Glomerular visceral epithelial cell (primary cell): ENCODE measurements around the gene ADRA2A.

Source experiments
- DNase-seq: peaks from one replicate; pipeline ENCODE4 v3.0.0-alpha.2; 2016; ENCODE audit errors: extremely low spot score

ADRA2A gene

DNA sequence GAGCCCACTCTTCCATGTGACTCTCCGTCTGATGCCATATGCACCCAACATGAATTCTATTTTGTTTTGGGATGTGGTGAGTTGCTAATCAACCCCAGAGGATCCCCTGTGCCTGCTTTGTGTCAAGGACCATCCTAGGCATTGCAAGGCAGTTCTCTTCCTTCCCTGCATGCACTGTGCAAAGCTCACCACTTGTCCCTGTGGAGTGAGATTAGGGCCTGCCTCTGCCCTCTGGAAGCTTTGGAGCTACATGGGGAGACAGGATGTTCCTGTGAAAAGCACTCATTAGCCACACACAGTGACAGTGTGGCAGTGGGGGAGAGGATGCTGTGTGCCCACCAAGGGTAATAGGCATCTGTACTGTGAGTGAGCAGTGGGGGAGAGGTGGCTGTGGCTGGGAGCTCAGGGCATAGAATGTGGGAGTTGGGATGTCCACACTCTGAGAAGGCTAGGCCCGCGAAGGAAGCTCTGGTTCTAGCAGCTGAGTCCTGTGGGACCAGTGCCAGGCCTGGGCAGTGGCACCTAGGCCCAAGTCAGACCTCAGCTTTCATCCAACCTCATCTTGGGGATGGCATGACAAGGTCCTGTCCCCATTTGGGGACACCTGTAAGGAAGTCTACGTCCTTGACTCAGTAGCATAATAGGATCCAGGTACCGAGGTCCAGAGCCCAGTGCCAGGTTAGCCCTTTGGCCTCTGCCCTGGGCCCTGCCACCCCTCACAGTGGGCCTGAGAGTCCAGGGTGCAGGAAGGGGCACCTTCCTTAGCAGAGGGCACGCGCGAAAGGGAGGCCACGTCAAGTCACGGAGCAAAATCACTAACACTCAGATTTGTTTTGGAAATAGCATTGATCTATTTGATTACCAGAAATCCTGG is 6.6 kb downstream of the ADRA2A start:
- DNase-seq, result no peak

GRCh38 chr10:111084366-111085255 is 7.8 kb downstream of the ADRA2A start:
- DNase-seq, result no peak

DNA sequence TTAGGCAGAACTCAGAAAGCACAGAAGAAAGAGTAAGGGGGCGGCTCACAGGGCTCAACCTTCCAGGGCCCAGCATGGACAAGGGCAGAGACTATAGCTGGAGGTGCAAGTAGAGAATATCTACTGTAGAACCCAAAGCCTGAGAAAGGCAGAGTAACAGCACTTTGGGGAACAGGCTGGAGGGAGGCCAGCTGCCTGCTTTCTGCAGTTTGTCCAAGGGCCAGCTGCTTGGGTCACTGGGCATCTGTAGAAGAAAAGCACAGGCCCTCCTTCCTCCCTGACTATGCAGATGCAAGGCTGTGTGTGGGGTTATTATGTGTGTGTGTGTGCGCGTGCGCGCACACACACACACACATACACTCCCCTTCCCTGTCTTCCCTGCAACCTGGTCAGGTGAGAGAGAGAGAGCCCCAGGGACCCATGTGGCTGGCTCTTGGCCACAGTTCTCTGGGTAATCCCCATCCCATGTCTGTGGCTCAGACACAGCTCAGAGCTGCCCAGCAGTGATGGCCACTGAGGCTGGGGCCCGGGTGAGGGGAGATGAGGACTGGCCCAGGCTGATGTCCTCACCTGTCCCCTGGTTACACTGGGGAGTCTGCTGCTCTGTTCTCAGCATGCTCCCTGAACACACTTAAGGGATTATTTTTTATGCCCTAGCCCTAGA is 9.0 kb downstream of the ADRA2A start:
- no peak for DNase-seq

DNA sequence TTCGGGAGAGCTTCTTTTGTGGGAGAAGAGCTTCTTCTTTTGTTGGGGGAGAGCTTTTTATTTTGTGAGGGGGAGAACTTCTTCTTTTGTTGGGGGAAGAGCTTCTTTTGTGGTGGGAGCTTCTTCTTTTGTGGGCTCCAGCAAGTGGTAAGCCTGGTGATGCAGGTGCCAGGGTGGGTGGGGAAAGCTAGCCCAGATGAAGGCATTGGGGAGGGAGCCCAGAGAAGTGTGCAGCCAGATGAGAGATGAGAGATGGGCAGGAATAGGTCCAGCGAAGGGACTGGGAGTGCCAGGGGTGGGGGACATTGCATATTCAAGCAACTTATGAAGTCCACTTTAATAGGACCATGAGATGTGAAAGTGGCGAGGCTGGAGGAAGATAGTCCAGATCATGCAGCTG is 9.7 kb downstream of the ADRA2A start:
- DNase-seq, result no peak

GRCh38 chr10:111087331-111087756 is 10.5 kb downstream of the ADRA2A start:
- no peak for DNase-seq

GRCh38 chr10:111087968-111088505 is 11.2 kb downstream of the ADRA2A start:
- DNase-seq, result no peak

DNA sequence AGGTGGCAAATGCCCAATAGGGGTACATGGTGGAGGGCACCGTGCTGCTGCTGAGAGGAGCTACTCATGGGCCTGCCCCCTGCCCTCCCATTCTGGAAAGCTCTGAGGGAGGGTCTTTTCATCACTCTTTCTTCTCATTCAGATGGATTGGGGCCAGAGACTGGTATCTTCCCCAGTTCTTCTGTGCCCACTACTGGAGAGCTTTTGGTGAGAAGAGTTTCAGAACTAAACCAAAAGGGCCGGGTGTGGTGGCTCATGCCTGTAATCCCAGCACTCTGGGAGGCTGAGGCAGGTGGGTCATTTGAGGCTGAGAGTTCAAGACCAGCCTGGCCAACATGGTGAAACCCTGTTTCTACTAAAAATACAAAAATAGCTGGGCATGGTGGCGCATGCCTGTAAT is 12.5 kb downstream of the ADRA2A start:
- DNase-seq, result no peak

GRCh38 chr10:111091833-111092232 is 15.0 kb downstream of the ADRA2A start:
- no peak for DNase-seq

DNA sequence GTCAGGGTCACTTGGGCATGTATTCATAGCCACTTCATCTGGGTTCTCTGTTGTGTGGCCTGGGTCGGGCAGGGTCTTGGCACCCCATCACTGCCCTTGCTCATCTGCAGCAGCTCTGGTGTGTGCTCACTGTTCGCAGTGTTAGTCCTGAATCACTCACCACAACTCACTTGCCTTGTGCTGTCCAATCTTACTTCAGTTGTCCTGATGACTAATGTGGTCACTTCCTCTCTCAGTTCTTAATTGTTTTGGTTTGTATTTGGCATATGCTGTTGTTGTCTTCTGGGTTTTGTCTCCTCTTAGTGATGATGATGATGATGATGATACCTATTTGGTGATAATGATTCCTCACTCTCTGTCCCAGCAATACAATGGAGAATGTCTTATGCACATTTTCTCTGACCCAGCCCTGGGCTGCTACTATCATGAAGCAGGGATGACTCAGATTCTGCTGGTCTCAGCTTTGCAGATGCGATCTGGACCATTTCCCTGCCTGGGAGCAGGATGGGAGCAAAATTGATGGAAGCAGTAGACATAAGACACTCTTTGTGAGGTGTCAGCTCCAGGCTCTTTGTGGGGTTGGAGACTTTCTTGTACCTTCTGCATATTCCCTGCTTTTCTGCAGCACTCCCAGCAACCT is 17.0 kb downstream of the ADRA2A start:
- DNase-seq, result no peak

DNA sequence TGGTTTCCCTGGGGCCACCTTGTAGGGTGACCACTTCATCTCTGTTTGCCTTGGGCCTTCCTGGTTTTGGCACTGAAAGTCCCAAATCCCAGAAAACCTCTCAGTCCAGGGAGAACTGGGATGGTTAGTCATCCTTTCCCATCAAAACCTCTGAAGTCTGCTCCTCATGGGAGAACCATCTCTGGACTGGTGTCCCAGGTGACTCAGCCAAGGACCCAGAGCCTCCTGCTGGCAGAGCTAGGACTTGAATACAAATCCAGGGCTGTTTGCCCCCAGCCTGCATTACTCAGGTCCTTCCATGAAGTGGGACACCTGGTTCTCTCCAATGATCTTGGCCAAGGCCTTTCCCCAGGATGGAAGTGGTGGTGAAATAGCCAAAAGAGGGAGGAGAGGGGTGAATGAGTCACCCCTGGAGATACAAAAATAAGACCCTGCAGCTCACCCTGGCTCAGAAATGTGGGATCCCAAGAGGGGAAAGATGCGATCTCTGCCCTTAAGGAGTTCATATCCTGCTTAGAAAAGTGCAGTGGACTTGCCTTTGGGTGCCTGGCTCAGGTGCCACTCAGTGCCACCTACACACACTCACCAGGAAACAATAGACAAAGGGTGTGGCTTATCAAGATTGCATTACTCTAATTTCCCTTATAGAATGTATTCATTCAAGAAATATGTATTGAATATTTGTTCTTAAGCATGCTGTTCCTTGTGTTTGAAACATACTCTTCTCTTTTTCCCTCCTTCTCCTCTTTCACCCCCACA is 22.0 kb downstream of the ADRA2A start:
- DNase-seq, result no peak

DNA sequence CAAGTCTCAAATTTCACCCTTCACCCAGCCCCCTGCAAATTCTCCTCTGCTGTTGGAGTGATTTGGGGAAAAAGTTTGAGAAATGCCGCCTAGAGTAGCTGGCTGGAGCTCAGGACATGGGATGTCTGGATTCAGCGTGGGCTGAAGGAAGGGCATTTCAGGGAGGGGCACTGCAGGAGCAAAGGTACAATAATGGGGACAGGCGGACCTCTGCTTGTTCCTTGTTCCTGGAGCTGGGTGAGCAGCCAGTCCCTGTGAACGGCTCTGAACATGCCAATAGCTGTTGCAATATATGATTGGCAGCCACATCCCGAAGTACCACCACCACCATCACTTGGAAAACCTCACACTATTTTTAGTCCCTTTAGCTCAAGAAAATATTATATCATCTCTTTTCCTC is 23.4 kb downstream of the ADRA2A start:
- no peak for DNase-seq

DNA sequence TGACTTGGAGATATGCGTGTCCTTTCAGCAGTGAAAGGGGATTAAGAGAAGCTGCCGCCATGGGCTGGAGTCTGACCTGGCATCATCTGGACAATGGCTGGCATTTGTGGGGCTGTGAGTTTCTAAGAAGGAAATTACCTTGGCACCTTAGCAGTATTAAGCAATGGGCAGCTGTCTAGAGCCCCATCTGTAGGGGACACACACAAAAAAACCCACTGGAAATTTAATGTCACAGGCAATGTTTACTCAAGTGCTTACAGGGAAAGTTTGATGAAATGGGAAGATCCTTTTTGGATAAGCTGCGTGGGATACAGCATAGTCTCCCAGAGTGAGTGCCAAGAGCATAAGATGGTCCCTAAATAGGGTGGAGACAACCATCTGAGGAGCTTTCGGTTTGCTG is 25.0 kb downstream of the ADRA2A start:
- DNase-seq, result no peak

DNA sequence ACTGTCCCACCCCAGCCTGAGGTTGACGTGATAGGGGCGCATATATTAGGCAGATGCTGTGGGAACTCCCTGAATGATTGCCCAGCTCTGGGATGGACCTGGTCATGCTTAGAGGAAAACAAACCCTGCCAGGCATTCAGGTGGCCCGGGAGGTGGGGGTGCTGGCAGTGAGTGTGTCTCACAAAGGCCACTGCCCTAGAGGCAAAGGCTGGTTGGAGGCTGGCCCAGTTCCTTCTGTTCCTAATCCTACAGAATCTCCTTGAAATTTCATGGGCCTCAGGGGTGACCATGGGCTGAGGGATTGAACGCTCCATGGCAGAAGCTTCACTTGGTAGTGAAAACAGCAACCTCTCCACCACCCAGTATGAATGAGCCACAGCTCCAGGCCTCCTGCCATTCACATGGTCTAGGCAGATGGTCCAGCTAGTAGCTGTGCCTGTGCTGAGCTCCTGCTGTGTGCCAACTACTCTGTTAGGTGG is 25.6 kb downstream of the ADRA2A start:
- no peak for DNase-seq

GRCh38 chr10:111103196-111103840 is 26.5 kb downstream of the ADRA2A start:
- no peak for DNase-seq

GRCh38 chr10:111104811-111105210 is 28.0 kb downstream of the ADRA2A start:
- no peak for DNase-seq

GRCh38 chr10:111106081-111106480 is 29.3 kb downstream of the ADRA2A start:
- no peak for DNase-seq

GRCh38 chr10:111107023-111107422 is 30.2 kb downstream of the ADRA2A start:
- DNase-seq, result no peak

DNA sequence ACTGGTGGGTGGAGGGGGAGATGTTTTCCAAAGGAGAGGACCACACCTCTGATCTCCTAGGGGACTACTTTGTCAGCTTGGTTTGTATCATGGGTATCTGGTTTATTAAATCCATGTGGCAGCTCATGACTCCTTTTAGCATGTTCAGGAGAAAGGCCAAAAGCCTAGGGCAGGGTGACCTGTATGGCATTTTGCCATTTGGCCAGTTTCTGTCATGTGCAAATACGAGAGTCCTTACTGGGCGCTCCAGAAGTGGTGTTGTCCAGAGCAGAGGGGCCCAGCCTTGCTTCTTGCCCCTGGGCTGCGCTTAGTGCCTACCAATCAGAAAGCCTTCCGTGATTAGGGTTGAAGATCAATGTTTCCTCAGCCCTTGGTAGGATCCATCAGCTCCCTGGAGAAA is 31.0 kb downstream of the ADRA2A start:
- no peak for DNase-seq

DNA sequence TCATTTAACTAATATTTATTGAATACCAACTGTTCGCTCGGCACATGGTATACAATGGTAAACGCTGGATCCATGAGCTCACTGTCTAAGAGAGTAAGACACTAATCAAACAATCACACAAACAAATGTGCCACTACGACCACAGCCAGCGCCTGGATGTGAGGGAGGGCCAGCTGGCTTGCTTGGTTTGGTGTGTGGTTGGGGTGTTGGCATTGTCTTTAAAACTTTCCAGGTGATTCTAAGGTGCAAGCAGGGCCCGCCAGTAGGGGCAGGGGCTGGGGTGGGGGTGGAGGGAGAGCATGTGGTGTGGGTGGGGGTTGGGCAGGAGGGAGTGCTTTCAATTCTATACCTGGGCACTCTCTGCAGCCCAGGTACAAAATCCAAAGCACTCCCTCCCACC is 31.6 kb downstream of the ADRA2A start:
- DNase-seq, result no peak
